ENCODE results near the gene MT1X. TPM values are rescaled to one million over a fixed set of nuclear protein-coding genes. Genes with fewer than 3 reads are reported as not detected.

MT1X gene
- total and polyA plus RNA-seq, 2 of the 13 experiments (the other 11 are each of a cell fraction or from before 2014, with no cell fraction given), result 19.7 to 288 TPM

- TF ChIP-seq HDAC1 (CRISPR knock-in tag; IDR thresholded peaks at IDR 0.05), result peak; percentile 96
- peak; percentile 91 for TF ChIP-seq RNF2 (conservative IDR thresholded peaks at IDR 0.05; ENCODE audit: low read depth)
- 0 out of 2 replicates have a peak, but pooled peaks have one; percentile 8 for TF ChIP-seq AHDC1 (CRISPR knock-in tag; IDR thresholded peaks at IDR 0.05; ENCODE audit: borderline replicate concordance)
- TF ChIP-seq ZNF180 (CRISPR knock-in tag; IDR thresholded peaks at IDR 0.05; ENCODE audit: borderline replicate concordance, low read depth), result no peak; the same call in 1 of the 2 replicates
- peak; percentile 88 for TF ChIP-seq ERF (CRISPR knock-in tag; IDR thresholded peaks at IDR 0.05)
- TF ChIP-seq ZNF670 (CRISPR knock-in tag; IDR thresholded peaks at IDR 0.05; ENCODE audit: borderline replicate concordance), result peak; percentile 88; the same call in 1 of the 2 replicates
- peak; percentile 93 for TF ChIP-seq SP4 (CRISPR knock-in tag; IDR thresholded peaks at IDR 0.05)
- 0 out of 2 replicates have a peak, but pooled peaks have one; percentile 33 for TF ChIP-seq ZBTB34 (CRISPR knock-in tag; IDR thresholded peaks at IDR 0.05)
- no peak for TF ChIP-seq ZNF101 (CRISPR knock-in tag; IDR thresholded peaks at IDR 0.05; ENCODE audit: borderline replicate concordance, low read depth)
- TF ChIP-seq ZBTB8A (CRISPR knock-in tag; IDR thresholded peaks at IDR 0.05; ENCODE audit: borderline replicate concordance, low read depth), result no peak
- TF ChIP-seq ZBTB21 (CRISPR knock-in tag; IDR thresholded peaks at IDR 0.05), result no peak; the same call in 1 of the 2 replicates
- peak; percentile 79 for TF ChIP-seq ZFY (CRISPR knock-in tag; IDR thresholded peaks at IDR 0.05)
- TF ChIP-seq DMTF1 (CRISPR knock-in tag; IDR thresholded peaks at IDR 0.05), result no peak
- TF ChIP-seq ZBTB26 (CRISPR knock-in tag; IDR thresholded peaks at IDR 0.05; ENCODE audit: borderline replicate concordance), result no peak
- peak; percentile 58 for TF ChIP-seq DRAP1 (CRISPR knock-in tag; IDR thresholded peaks at IDR 0.05)
- peak; percentile 40; the same call in 1 of the 2 replicates for TF ChIP-seq TRIM24 (CRISPR knock-in tag; IDR thresholded peaks at IDR 0.05)
Measured at GRCh38 chr16:56729735-56730662, 47.7 kb downstream of the MT1X start, which contains the start of gene NUP93 (continued).

All from HepG2 (cell line).